Right lobe of liver (tissue), 6 donors: Measurements from ENCODE around the gene ZNF609. TPM values are rescaled to one million over a fixed set of nuclear protein-coding genes. Genes with fewer than 3 reads are reported as not detected.

Experiments used
- ATAC-seq, 4 donors: fragments of 200-7000 bp; cut with Tn5 transposase; one replicate each; pipeline ENCODE4 v1.9.1; 2020; ENCODE audit warnings: mild to moderate bottlenecking in 4 of 4, moderate library complexity in 4 of 4
- DNase-seq, 3 donors: peaks; one replicate each; pipeline ENCODE4 v3.0.0-alpha.2; 2020
- H3K27ac ChIP-seq, 3 donors: fragments of 200-600 bp; one replicate each; pipeline ENCODE4 v1.8.0; 2022
- H3K27me3 ChIP-seq, 2 donors: fragments of 200-600 bp; one replicate each; pipeline ENCODE4 v1.8.0; 2022
- H3K36me3 ChIP-seq, 4 donors: fragments of 200-600 bp; sonication (generic) in 1 of 4; one replicate each; pipeline versions ENCODE4 v1.5.1 to v1.8.0; 2017 to 2022; ENCODE audit warnings: control low read depth in 1 of 4
- H3K4me1 ChIP-seq, 4 donors: fragments of 200-600 bp; sonication (generic) in 1 of 4; one replicate each; pipeline versions ENCODE4 v1.5.1 to v1.8.0; 2017 to 2022; ENCODE audit warnings: control low read depth in 1 of 4
- H3K4me3 ChIP-seq, 3 donors: fragments of 200-600 bp; one replicate each; pipeline ENCODE4 v1.8.0; 2022
- H3K9me3 ChIP-seq, 4 donors: fragments of 200-600 bp; sonication (generic) in 1 of 4; one replicate each; pipeline versions ENCODE4 v1.5.1 to v1.8.0; 2017 to 2022; ENCODE audit warnings: control low read depth in 1 of 4
- CTCF ChIP-seq, 4 donors: fragments of 200-600 bp in 3 of 4; fragments of 450-650 bp in 1 of 4; IDR thresholded peaks; one replicate each; pipeline versions ENCODE4 v1.5.1 to v1.8.0; 2016 to 2022; ENCODE audit warnings: antibody characterized with exemption in 4 of 4, mild to moderate bottlenecking in 2 of 4
- POLR2A ChIP-seq: fragments of 450-650 bp; IDR thresholded peaks from one replicate; pipeline ENCODE4 v1.6.1; 2017; ENCODE audit warnings: antibody characterized with exemption, mild to moderate bottlenecking
- WGBS: methylation state at CpG from one replicate; pipeline ENCODE4 v1.1.6; 2018; ENCODE audit warnings: low coverage, low lambda C conversion rate; ENCODE audit not compliant: insufficient coverage; ENCODE audit errors: missing lambda C conversion rate; 5-methylcytosine and 5-hydroxymethylcytosine counted together
- intact Hi-C, 2 donors: fragments of 100-400 bp; cut with DNase I; formaldehyde crosslinking; loops; one replicate each; pipeline versions ENCODE4 v1.11.2 to v1.14.1; 2022
- total RNA-seq, 6 experiments: library from RNA; depleted of rRNA in 2 of 6; stranded (reverse); fragments of >200 nt in 2 of 6; fragmentation: NEBNext Ultra II Directional in 3 of 6; extraction: Animal tissue kit (Norgen Biotek cat#: 25700) in 3 of 6; gene quantifications; one replicate each; pipeline versions ENCODE4 v1.1.0 to v1.2.4, GENCODE V29; 2016 to 2023
- donor health status: DM: no; HTN: yes; CAD: no.
- donor health status: DM: no; HTN: no; CAD: no.
- donor health status: DM: no; HTN: no; CAD: no.
- donor health status: DM: no; HTN: yes; CAD: no.
- donor health status: DM: no; HTN: yes; CAD: no.

Gene ZNF609
- total RNA-seq, 6 experiments from 2014 or later: 10.7 to 16.1 (median 13.5) TPM

- H3K27me3 ChIP-seq: no peaks in the 10 kb centered on the region
- intact Hi-C loops: no loop called here
- H3K4me1 ChIP-seq: no peaks in the 10 kb centered on the region
- no peak for ATAC-seq
- H3K36me3 ChIP-seq: no peaks in the 10 kb centered on the region
- DNase-seq: no peak
- no peaks in the 10 kb centered on the region for H3K9me3 ChIP-seq
- H3K4me3 ChIP-seq: no peak overlapping the region
- TF ChIP-seq CTCF (IDR thresholded peaks at IDR 0.05): no peak
- no peak for TF ChIP-seq POLR2A
- WGBS: 100% methylated on average over 1 of the region's 1 CpG
- no peak overlapping the region for H3K27ac ChIP-seq
Observed at GRCh38 chr15:64437982-64438381, 22.4 kb upstream of the ZNF609 start.

GRCh38 chr15:64438653-64439447 is 21.5 kb upstream of the ZNF609 start:
- Histone ChIP-seq H3K27ac (no peak overlapping the region), H3K36me3 (no peaks in the 10 kb centered on the region), H3K4me1 (peaks cover 0 to 2% (median 0%) of the 10 kb centered on the region in 4 donors), H3K4me3 (no peak overlapping the region), H3K9me3 (no peaks in the 10 kb centered on the region), H3K27me3 (no peaks in the 10 kb centered on the region)
- intact Hi-C loops: no loop called here
- TF ChIP-seq CTCF (IDR thresholded peaks at IDR 0.05): no peak
- TF ChIP-seq POLR2A: no peak
- no peak for DNase-seq
- WGBS: 47% methylated on average over 6 of the region's 6 CpGs
- no peak for ATAC-seq

GRCh38 chr15:64441852-64442251 is 18.5 kb upstream of the ZNF609 start:
- Histone ChIP-seq H3K36me3 (peaks cover 0 to 3% (median 0%) of the 10 kb centered on the region in 4 donors), H3K4me3 (no peak overlapping the region), H3K9me3 (no peaks in the 10 kb centered on the region), H3K27ac (no peak overlapping the region), H3K4me1 (peaks cover 0 to 8% (median 0%) of the 10 kb centered on the region in 4 donors), H3K27me3 (no peaks in the 10 kb centered on the region)
- DNase-seq (no peak), ATAC-seq (no peak)
- 88% methylated on average over 3 of the region's 3 CpGs for WGBS
- intact Hi-C loops: no loop called here
- TF ChIP-seq POLR2A: no peak
- no peak for TF ChIP-seq CTCF (IDR thresholded peaks at IDR 0.05)

- Histone ChIP-seq H3K4me3 (no peak overlapping the region), H3K27me3 (no peaks in the 10 kb centered on the region), H3K36me3 (peaks cover 0 to 3% (median 0%) of the 10 kb centered on the region in 4 donors), H3K4me1 (peaks cover 0 to 13% (median 0%) of the 10 kb centered on the region in 4 donors), H3K27ac (no peak overlapping the region), H3K9me3 (no peaks in the 10 kb centered on the region)
- ATAC-seq (no peak), DNase-seq (no peak)
- 83% methylated on average over 2 of the region's 2 CpGs for WGBS
- intact Hi-C loops: no loop called here
- no peak for TF ChIP-seq CTCF (IDR thresholded peaks at IDR 0.05)
- TF ChIP-seq POLR2A: no peak
Observed at GRCh38 chr15:64443016-64443415, 17.4 kb upstream of the ZNF609 start.
